ENCODE data around the gene CABCOCO1.

DNA sequence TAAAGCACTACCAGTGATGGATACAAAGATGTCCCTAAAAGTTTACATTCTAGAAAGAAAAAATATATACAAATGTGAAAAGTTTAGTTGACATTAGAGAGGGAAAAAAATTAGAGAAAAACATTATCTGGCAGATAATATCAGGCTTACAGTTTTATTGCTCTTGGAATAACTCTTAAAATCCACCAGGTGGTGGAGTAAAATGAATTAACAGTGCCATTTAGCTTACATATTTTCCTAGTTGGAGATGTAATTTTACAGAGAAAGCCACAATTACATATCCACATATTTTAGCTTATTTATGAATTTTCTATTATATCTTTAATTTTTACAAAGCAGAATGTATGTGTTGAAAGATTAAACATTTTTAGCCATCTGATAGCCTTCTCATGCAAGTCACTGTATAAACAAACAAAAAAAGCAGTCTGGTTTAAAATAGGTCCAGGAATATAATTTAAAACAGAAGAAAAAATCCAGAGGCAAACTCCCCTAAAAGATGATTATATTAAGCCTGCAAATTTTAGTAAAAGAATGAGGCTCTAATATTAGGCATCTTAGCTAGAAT is 6.5 kb downstream of the CABCOCO1 start:
- TF ChIP-seq, protein P1, sequence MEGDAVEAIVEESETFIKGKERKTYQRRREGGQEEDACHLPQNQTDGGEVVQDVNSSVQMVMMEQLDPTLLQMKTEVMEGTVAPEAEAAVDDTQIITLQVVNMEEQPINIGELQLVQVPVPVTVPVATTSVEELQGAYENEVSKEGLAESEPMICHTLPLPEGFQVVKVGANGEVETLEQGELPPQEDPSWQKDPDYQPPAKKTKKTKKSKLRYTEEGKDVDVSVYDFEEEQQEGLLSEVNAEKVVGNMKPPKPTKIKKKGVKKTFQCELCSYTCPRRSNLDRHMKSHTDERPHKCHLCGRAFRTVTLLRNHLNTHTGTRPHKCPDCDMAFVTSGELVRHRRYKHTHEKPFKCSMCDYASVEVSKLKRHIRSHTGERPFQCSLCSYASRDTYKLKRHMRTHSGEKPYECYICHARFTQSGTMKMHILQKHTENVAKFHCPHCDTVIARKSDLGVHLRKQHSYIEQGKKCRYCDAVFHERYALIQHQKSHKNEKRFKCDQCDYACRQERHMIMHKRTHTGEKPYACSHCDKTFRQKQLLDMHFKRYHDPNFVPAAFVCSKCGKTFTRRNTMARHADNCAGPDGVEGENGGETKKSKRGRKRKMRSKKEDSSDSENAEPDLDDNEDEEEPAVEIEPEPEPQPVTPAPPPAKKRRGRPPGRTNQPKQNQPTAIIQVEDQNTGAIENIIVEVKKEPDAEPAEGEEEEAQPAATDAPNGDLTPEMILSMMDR (IDR thresholded peaks at IDR 0.05; ENCODE audit: low read depth, low read length), result no peak
- no peak for TF ChIP-seq EZH2phosphoT487 (IDR thresholded peaks at IDR 0.05; ENCODE audit: low read depth)
